SK-N-SH treated with all-trans-retinoic acid at 6 μM for 48 hours (cell line): ENCODE data around the gene DPP6.

Experiments used
- ATAC-seq: fragments of 200-7000 bp; cut with Tn5 transposase; 3 replicates; pipeline ENCODE4 v1.9.1; 2020; ENCODE audit warnings: mild to moderate bottlenecking, moderate library complexity
- BACH2 ChIP-seq: fragments of 250-450 bp; sonication (Bioruptor Pico); IDR thresholded peaks from 2 replicates; pipeline ENCODE4 v1.9.0; 2021; ENCODE audit warnings: mild to moderate bottlenecking, borderline replicate concordance
- CSRNP3 ChIP-seq: fragments of 250-450 bp; sonication (Bioruptor Pico); IDR thresholded peaks from 2 replicates; pipeline ENCODE4 v1.5.1; 2021; ENCODE audit warnings: mild to moderate bottlenecking, moderate library complexity
- ESRRG ChIP-seq: fragments of 250-450 bp; sonication (Bioruptor Pico); IDR thresholded peaks from 2 replicates; pipeline ENCODE4 v1.6.1; 2021; ENCODE audit warnings: mild to moderate bottlenecking
- GLIS3 ChIP-seq: fragments of 250-450 bp; sonication (Bioruptor Pico); IDR thresholded peaks from 2 replicates; pipeline ENCODE4 v1.5.0; 2020; ENCODE audit warnings: mild to moderate bottlenecking, moderate library complexity
- ISL1 ChIP-seq: fragments of 250-450 bp; sonication (Bioruptor Pico); IDR thresholded peaks from 2 replicates; pipeline ENCODE4 v2.1.2; 2022; ENCODE audit warnings: mild to moderate bottlenecking, moderate library complexity
- OSR1 ChIP-seq: fragments of 250-450 bp; sonication (Bioruptor Pico); IDR thresholded peaks from 2 replicates; pipeline ENCODE4 v1.8.0; 2022; ENCODE audit warnings: moderate library complexity, mild to moderate bottlenecking, inconsistent platforms
- PATZ1 ChIP-seq: fragments of 250-450 bp; sonication (Bioruptor Pico); IDR thresholded peaks from 2 replicates; pipeline ENCODE4 v1.8.0; 2020; ENCODE audit warnings: mild to moderate bottlenecking, moderate library complexity, borderline replicate concordance
- PPARA ChIP-seq: fragments of 250-450 bp; sonication (Bioruptor Pico); IDR thresholded peaks from 2 replicates; pipeline ENCODE4 v1.5.0; 2020; ENCODE audit warnings: mild to moderate bottlenecking, borderline replicate concordance
- RARB ChIP-seq: fragments of 250-450 bp; sonication (Bioruptor Pico); IDR thresholded peaks from 2 replicates; pipeline ENCODE4 v1.8.0; 2021; ENCODE audit warnings: mild to moderate bottlenecking, moderate library complexity
- SNAI2 ChIP-seq: fragments of 250-450 bp; sonication (Bioruptor Pico); IDR thresholded peaks from 2 replicates; pipeline ENCODE4 v1.5.0; 2020; ENCODE audit warnings: mild to moderate bottlenecking, moderate library complexity
- TCF4 ChIP-seq: fragments of 250-450 bp; sonication (Bioruptor Pico); IDR thresholded peaks from 2 replicates; pipeline ENCODE4 v1.8.0; 2021; ENCODE audit warnings: mild to moderate bottlenecking, moderate library complexity, borderline replicate concordance
- TOX ChIP-seq: fragments of 250-450 bp; sonication (Bioruptor Pico); IDR thresholded peaks from 2 replicates; pipeline ENCODE4 v1.8.0; 2021; ENCODE audit warnings: mild to moderate bottlenecking, moderate library complexity, borderline replicate concordance
- TSHZ2 ChIP-seq: fragments of 250-450 bp; sonication (Bioruptor Pico); IDR thresholded peaks from 2 replicates; pipeline ENCODE4 v1.5.0; 2020; ENCODE audit warnings: mild to moderate bottlenecking, moderate library complexity
- ZFP3 ChIP-seq: fragments of 250-450 bp; sonication (Bioruptor Pico); IDR thresholded peaks from 2 replicates; pipeline ENCODE4 v1.5.0; 2020; ENCODE audit warnings: mild to moderate bottlenecking, moderate library complexity
- ZFP30 ChIP-seq: fragments of 450-650 bp; formaldehyde crosslinking; IDR thresholded peaks from 2 replicates; pipeline ENCODE4 v1.5.0; 2022; ENCODE audit warnings: mild to moderate bottlenecking, moderate library complexity
- ZNF565 ChIP-seq: fragments of 450-650 bp; formaldehyde crosslinking; conservative IDR thresholded peaks from 2 replicates; pipeline ENCODE4 v1.5.0; 2020; ENCODE audit warnings: low read depth, mild to moderate bottlenecking, moderate library complexity
- ZNF70 ChIP-seq: fragments of 450-650 bp; formaldehyde crosslinking; IDR thresholded peaks from 2 replicates; pipeline ENCODE4 v1.5.0; 2020; ENCODE audit warnings: mild to moderate bottlenecking, moderate library complexity
- ZNF8 ChIP-seq: fragments of 450-650 bp; formaldehyde crosslinking; IDR thresholded peaks from 2 replicates; pipeline ENCODE4 v1.5.0; 2020; ENCODE audit warnings: mild to moderate bottlenecking, moderate library complexity

Gene DPP6

GRCh38 chr7:154575497-154575896 is 523.3 kb downstream of the DPP6 start:
- TF ChIP-seq SNAI2 (CRISPR knock-in tag) (no peak), ZNF8 (CRISPR knock-in tag) (no peak), ZNF565 (CRISPR knock-in tag) (no peak), TSHZ2 (CRISPR knock-in tag) (no peak), OSR1 (CRISPR knock-in tag) (no peak), TOX (CRISPR knock-in tag) (no peak), ESRRG (CRISPR knock-in tag) (no peak), CSRNP3 (CRISPR knock-in tag) (no peak), ISL1 (CRISPR knock-in tag) (no peak)
- ATAC-seq, result no peak

GRCh38 chr7:154576604-154577003 is 524.4 kb downstream of the DPP6 start:
- TF ChIP-seq ZNF565 (CRISPR knock-in tag), result no peak
- TF ChIP-seq PPARA (CRISPR knock-in tag), result no peak
- no peak for TF ChIP-seq ZFP3 (CRISPR knock-in tag)
- no peak for TF ChIP-seq GLIS3 (CRISPR knock-in tag)
- ATAC-seq, result no peak

GRCh38 chr7:154577141-154577873 is 525.1 kb downstream of the DPP6 start:
- ATAC-seq, result no peak
- TF ChIP-seq ZFP30 (CRISPR knock-in tag), result no peak
- no peak for TF ChIP-seq RARB (CRISPR knock-in tag)
- no peak for TF ChIP-seq TOX (CRISPR knock-in tag)
- no peak for TF ChIP-seq ZNF8 (CRISPR knock-in tag)
- TF ChIP-seq TCF4 (CRISPR knock-in tag), result no peak
- no peak for TF ChIP-seq ESRRG (CRISPR knock-in tag)
- TF ChIP-seq ZFP3 (CRISPR knock-in tag), result no peak
- TF ChIP-seq ZNF70, result no peak
- TF ChIP-seq TSHZ2 (CRISPR knock-in tag), result no peak

- TF ChIP-seq PATZ1 (no peak), ZFP30 (CRISPR knock-in tag) (no peak), TOX (CRISPR knock-in tag) (no peak), ZNF70 (no peak), TCF4 (CRISPR knock-in tag) (no peak), CSRNP3 (CRISPR knock-in tag) (no peak), BACH2 (CRISPR knock-in tag) (no peak), RARB (CRISPR knock-in tag) (no peak), OSR1 (CRISPR knock-in tag) (no peak)
- no peak for ATAC-seq
These were observed 526.1 kb downstream of the DPP6 start for GRCh38 chr7:154578336-154578735.
